Brain microvascular endothelial cell (primary cell): ENCODE measurements around the gene SLC27A1.

Experiments used
- DNase-seq: peaks from one replicate; pipeline ENCODE4 v3.0.0-alpha.2; 2020
- H3K27ac ChIP-seq: fragments of 250-450 bp; sonication (Bioruptor Pico); 2 replicates; pipeline ENCODE4 v1.5.1; 2020; ENCODE audit warnings: mild to moderate bottlenecking, moderate library complexity
- H3K27me3 ChIP-seq: fragments of 250-450 bp; sonication (Bioruptor Pico); replicated peaks from 2 replicates; pipeline ENCODE4 v1.5.1; 2020; ENCODE audit warnings: mild to moderate bottlenecking
- H3K36me3 ChIP-seq: fragments of 250-450 bp; sonication (Bioruptor Pico); replicated peaks from 2 replicates; pipeline ENCODE4 v1.5.1; 2020; ENCODE audit warnings: mild to moderate bottlenecking
- H3K4me3 ChIP-seq: 2 replicates; pipeline ENCODE4 v1.5.1; 2011; ENCODE audit warnings: low read depth, mild to moderate bottlenecking, control low read depth, low read length, moderate library complexity
- CTCF ChIP-seq: IDR thresholded peaks from 2 replicates; pipeline ENCODE4 v1.5.1; 2011; ENCODE audit warnings: low read depth, mild to moderate bottlenecking, moderate library complexity, low read length, control low read depth, inconsistent platforms; ENCODE audit errors: missing control alignments
- in situ Hi-C: cut with HindIII; loops from 2 replicates; pipeline ENCODE4 v1.10.0; 2017; ENCODE audit warnings: low sequenced_read_pairs, low pct_ligation_motif_present

The SLC27A1 gene

DNA sequence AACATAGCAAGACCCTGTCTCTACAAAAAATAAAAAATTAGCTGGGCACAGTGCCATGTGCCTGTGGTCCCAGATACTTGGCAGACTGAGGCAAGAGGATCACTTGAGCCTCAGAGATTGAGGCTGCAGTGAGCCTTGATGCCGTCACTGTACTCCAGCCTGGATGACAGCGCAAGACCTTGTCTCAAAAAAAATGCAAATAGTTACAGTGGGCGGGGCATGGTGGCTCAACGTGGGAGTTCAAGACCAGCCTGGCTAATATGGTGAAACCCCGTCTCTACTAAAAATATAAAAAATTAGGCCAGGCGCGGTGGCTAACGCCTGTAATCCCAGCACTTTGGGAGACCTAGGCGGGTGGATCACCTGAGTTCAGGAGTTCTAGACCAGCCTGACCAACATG is 49.6 kb downstream of the SLC27A1 start:
- Histone ChIP-seq H3K36me3 (peaks cover 25% of the 10 kb centered on the region), H3K27ac (no peak overlapping the region), H3K4me3 (no peak overlapping the region), H3K27me3 (no peaks in the 10 kb centered on the region)
- no peak for TF ChIP-seq CTCF
- DNase-seq = no peak
- in situ Hi-C loops = loop anchor here (10.0 kb wide), 1 partner anchor 435 kb away; no protein-coding TSS in a partner anchor

- in situ Hi-C loops = loop anchor here (10.0 kb wide), 1 partner anchor 434 kb away; no protein-coding TSS in a partner anchor
- Histone ChIP-seq H3K36me3 (peaks cover 24% of the 10 kb centered on the region), H3K27ac (no peak overlapping the region)
Observed at GRCh38 chr19:17520865-17521264, 50.5 kb downstream of the SLC27A1 start.

DNA sequence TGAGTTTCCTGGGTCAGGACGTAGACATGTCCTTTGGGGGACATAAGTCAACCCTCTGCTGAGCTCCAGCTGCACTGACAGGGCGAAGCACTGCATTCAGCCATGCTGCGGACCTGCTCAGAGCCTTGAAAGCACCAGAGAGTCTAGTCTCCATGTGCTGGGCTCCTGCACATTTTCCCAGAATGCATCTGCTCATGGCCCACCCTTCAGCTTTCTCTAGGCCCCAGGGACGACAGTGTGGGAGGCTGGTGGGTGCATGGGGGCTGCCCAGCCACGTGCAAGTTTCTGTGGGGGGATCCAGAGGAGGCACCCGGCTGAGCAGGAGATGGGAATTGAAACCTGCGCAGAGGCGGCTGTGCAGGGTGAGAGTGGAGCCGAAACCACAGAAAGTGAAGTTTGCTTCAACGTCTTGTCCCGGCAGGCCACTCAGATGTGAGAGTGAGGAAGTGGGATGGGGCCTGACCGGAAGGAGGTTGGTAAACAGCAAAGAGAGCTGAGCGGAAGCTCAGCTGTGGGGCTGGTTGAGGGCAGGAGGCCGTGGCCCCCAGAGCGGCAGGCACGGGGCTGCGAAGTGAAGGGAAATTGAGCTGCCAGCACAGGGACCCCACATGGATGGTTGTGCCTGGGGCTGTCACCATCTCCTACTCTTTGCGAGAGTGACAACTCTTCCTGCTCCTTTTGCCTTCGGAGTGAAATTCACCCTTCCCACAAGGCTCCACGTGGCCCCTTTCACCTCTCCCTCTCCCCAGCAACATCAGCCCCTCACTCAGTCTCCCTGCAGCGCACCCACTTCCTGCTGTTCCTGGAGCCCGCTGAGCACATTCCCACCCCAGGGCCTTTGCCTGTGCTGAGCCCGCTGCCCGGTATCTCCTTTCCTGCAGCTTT is 52.9 kb downstream of the SLC27A1 start:
- Histone ChIP-seq H3K27ac (no peak overlapping the region), H3K36me3 (peaks cover 11% of the 10 kb centered on the region), H3K27me3 (no peaks in the 10 kb centered on the region), H3K4me3 (no peak overlapping the region)
- no peak for DNase-seq
- in situ Hi-C loops = loop anchor here (10.0 kb wide), 1 partner anchor 432 kb away; no protein-coding TSS in a partner anchor
- TF ChIP-seq CTCF = no peak

More at GRCh38 chr19:17520865-17521264, 50.5 kb downstream of the SLC27A1 start:
- no peak overlapping the region for H3K4me3 ChIP-seq
- no peaks in the 10 kb centered on the region for H3K27me3 ChIP-seq
- no peak for DNase-seq
- TF ChIP-seq CTCF = no peak

- Histone ChIP-seq H3K27ac (no peak overlapping the region), H3K36me3 (peaks cover 5% of the 10 kb centered on the region), H3K4me3 (no peak overlapping the region), H3K27me3 (no peaks in the 10 kb centered on the region)
- TF ChIP-seq CTCF = no peak
- DNase-seq = no peak
- in situ Hi-C loops = loop anchor here (10.0 kb wide), 1 partner anchor 430 kb away; no protein-coding TSS in a partner anchor
Observed at GRCh38 chr19:17524651-17525050, 54.3 kb downstream of the SLC27A1 start.

DNA sequence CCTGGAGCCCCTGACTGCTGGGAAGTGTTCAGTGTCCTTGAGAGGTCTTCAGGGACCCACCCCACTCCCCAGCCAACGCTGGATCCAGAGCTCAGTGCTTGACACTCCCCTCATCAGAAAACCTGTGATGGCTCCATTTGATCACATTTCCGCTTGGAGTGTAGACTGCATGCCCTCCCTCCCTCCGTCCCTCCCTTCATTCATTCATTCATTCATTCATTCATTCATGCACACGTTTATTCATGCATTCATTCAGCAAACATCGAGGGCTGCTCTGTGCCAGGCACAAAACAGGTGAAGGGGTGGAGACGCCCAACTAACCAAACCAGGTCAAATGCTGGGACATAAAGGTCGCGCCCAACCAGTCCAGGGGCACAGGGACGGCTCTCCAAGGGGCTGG is 54.8 kb downstream of the SLC27A1 start:
- in situ Hi-C loops = loop anchor here (10.0 kb wide), 1 partner anchor 430 kb away; no protein-coding TSS in a partner anchor
- H3K36me3 ChIP-seq = peaks cover 5% of the 10 kb centered on the region
- TF ChIP-seq CTCF = no peak
- no peaks in the 10 kb centered on the region for H3K27me3 ChIP-seq
- no peak overlapping the region for H3K27ac ChIP-seq
- H3K4me3 ChIP-seq = no peak overlapping the region
- DNase-seq = no peak
